Adrenal gland (tissue), 5 donors: ENCODE results near the gene NUP210.

ENCODE experiments used
- POLR2A ChIP-seq, 2 donors: fragments of 450-650 bp; IDR thresholded peaks; one replicate each; pipeline ENCODE4 v1.6.1; 2017; ENCODE audit warnings: antibody characterized with exemption in 2 of 2, mild to moderate bottlenecking in 2 of 2, moderate library complexity in 1 of 2
- TF ChIP-seq, protein P1 (sequence below), 6 experiments: fragments of 450-650 bp in 4 of 6; fragments of 200-600 bp in 2 of 6; sonication (generic) in 1 of 6; IDR thresholded peaks; 1 replicate in 5 of 6; 2 replicates in 1 of 6; pipeline versions ENCODE4 v1.5.1 to v1.8.0; 2016 to 2021; ENCODE audit warnings: antibody characterized with exemption in 6 of 6, mild to moderate bottlenecking in 2 of 6, moderate library complexity in 1 of 6
- donor health status: DM: no; HTN: no; CAD: no.

DNA sequence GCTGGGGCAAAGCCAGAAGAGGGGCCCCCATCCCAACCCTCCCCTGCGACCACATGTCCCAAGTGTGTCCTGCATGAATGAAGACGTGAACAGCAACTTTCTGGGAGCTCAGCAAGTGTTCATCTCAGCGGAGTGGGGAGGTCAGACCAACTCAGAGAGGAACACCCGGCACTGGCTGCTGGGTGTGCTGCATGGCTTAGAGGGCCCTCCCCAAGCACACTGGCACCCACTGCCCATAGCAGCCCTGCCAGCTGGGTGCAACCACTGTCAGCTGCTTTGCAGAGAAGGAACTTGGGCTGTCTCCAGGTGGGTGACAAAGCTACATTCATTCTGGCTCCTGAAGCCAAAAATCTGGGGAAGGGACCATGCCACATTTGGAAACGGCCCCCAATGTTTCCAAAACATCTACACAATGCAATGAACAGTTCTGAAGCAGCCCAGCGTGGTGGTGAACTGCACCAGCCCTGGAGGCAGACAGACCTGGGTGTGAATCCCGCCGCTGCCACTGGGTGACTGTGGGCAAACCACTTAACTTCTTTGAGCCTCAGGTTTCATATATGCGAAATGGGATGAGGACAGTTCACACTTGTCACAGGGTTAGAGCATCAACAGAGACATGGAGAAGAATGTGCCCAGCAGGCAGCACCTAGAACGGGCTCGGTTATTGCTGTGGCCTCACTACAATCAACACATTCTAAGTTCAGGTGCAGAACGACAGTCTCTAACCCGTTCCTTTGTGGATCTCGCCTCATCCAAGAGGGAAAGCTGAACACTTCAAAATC lies 145.4 kb downstream of the NUP210 start:
- TF ChIP-seq POLR2A (IDR thresholded peaks at IDR 0.05), result no peak
- TF ChIP-seq, protein P1, sequence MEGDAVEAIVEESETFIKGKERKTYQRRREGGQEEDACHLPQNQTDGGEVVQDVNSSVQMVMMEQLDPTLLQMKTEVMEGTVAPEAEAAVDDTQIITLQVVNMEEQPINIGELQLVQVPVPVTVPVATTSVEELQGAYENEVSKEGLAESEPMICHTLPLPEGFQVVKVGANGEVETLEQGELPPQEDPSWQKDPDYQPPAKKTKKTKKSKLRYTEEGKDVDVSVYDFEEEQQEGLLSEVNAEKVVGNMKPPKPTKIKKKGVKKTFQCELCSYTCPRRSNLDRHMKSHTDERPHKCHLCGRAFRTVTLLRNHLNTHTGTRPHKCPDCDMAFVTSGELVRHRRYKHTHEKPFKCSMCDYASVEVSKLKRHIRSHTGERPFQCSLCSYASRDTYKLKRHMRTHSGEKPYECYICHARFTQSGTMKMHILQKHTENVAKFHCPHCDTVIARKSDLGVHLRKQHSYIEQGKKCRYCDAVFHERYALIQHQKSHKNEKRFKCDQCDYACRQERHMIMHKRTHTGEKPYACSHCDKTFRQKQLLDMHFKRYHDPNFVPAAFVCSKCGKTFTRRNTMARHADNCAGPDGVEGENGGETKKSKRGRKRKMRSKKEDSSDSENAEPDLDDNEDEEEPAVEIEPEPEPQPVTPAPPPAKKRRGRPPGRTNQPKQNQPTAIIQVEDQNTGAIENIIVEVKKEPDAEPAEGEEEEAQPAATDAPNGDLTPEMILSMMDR (IDR thresholded peaks at IDR 0.05), result no peak
